PC-3 (cell line): ENCODE data around the gene TRRAP.

Experiments
- CTCF ChIP-seq: fragments of 300-600 bp; sonication (generic); conservative IDR thresholded peaks from 2 replicates; pipeline ENCODE4 v1.5.1; 2017; ENCODE audit warnings: antibody characterized with exemption, low read depth, mild to moderate bottlenecking, low read length
- EZH2 ChIP-seq: fragments of 300-600 bp; sonication (generic); IDR thresholded peaks from one replicate; pipeline ENCODE4 v1.6.1; 2017; ENCODE audit warnings: antibody characterized with exemption, mild to moderate bottlenecking, low read length; ENCODE audit not compliant: unreplicated experiment
- EZH2phosphoT487 ChIP-seq: fragments of 300-600 bp; sonication (generic); IDR thresholded peaks from 2 replicates; pipeline ENCODE4 v1.6.1; 2018; ENCODE audit warnings: mild to moderate bottlenecking, antibody characterized with exemption, low read length, borderline replicate concordance

DNA sequence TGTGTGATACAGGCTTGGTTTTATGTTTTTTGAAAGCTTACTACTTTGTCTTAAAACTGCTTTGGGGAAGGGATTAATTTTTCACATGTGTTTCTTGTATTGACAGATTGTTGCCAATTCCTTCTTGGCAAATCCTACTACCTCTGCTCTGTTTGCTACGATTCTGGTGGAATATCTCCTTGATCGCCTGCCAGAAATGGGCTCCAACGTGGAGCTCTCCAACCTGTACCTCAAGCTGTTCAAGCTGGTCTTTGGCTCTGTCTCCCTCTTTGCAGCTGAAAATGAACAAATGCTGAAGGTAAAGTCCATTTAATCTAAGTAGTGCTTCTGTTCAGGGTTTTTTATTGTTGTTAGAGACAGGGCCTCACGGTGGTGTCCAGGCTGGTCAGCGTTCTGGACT is 33.6 kb downstream of the TRRAP start:
- TF ChIP-seq EZH2: no peak
- TF ChIP-seq EZH2phosphoT487: no peak
- no peak for TF ChIP-seq CTCF
